Measurements from ENCODE around the gene PARD3B. TPM values are rescaled to one million over a fixed set of nuclear protein-coding genes. Genes with fewer than 3 reads are reported as not detected.

PARD3B gene
- total RNA-seq, 1 experiment from 2014 or later, result 6.4 TPM

DNA sequence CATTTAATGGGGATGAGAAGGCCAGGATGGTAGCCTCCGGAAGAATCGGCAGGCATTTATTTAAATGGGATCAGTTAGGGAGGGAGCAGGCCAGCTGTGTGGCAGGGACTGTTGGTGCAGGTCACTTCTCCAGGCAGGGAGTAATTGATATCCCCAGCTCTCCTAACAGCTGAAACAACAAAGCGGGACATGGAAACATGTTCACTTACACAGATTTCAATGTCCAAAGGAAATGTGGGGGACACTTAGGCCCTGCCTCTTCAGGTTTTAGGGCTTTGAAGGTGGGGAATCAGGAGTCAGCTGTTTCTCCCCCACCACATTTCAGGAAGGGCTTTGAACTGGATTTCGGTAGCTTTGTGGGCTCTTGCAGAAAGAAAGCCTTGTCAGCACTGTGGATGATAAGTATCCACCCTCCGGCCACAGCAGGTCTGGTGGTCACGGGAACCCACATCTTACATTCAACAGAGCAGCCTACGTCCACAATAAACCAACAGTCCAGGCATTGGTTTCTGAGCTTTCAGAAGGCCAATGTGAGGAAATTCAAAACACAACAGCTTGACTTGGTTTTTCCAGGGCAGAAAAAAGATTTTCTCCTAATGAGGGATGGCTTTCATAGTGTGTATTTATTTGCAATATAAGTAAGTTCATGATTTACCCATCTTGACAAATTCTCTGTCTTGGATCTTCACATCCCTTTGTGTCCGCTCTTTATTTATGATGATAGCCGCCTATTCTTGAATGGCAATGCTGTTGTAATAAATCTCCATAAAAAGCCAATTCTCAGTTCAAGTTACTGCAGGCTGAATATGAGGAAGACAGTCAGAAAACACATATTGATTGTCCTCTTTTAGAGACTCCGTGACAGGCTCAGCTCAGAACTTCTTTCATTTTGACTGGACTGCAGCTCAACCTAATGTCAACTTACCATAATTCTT, 1040.4 kb downstream of the PARD3B start:
- H4K20me1 ChIP-seq (ENCODE audit: control insufficient read depth, insufficient read depth, insufficient read length), result no peaks in the 10 kb centered on the region

More for the DNA sequence above, 1040.4 kb downstream of the PARD3B start:
- Histone ChIP-seq H3K56ac (ENCODE audit: insufficient read length, low read depth, low read length) (no peak overlapping the region), H3K4me2 (ENCODE audit: insufficient read depth, insufficient read length, low read length) (no peak overlapping the region), H2BK5ac (ENCODE audit: insufficient read length, low read length) (no peak overlapping the region), H2BK20ac (ENCODE audit: low read depth, low read length, poor library complexity, severe bottlenecking) (no peak overlapping the region), H2BK120ac (ENCODE audit: low read depth, low read length, poor library complexity, severe bottlenecking) (no peak overlapping the region), H3K4me1 (ENCODE audit: insufficient read depth, low read length) (no peaks in the 10 kb centered on the region; the same call in 1 of the 2 replicates), H3K14ac (ENCODE audit: insufficient read depth, low read length) (no peak overlapping the region), H3K23me2 (ENCODE audit: insufficient read length, low read depth, low read length, poor library complexity, severe bottlenecking) (no peaks in the 10 kb centered on the region), H3K79me2 (ENCODE audit: insufficient read depth, low read length) (no peaks in the 10 kb centered on the region), H4K91ac (ENCODE audit: insufficient read length, low read depth, low read length) (no peak overlapping the region), H3K9ac (ENCODE audit: extremely low read depth, insufficient read length, low read length) (no peak overlapping the region), H2AK5ac (ENCODE audit: insufficient read length, low read length) (no peak overlapping the region), H4K5ac (ENCODE audit: insufficient read length, low read depth, low read length) (no peak overlapping the region), H2AFZ (ENCODE audit: low read length) (no peak overlapping the region), H3K27me3 (ENCODE audit: insufficient read depth, low read length) (no peaks in the 10 kb centered on the region), H3K79me1 (ENCODE audit: insufficient read depth, low read depth, low read length, poor library complexity, severe bottlenecking) (no peaks in the 10 kb centered on the region), H3K18ac (ENCODE audit: insufficient read length, low read depth, low read length) (no peak overlapping the region), H3K23ac (ENCODE audit: insufficient read length, low read depth, low read length) (no peak overlapping the region), H2BK12ac (ENCODE audit: insufficient read length, low read depth, low read length) (no peak overlapping the region), H2BK15ac (ENCODE audit: low read depth, low read length) (no peak overlapping the region), H4K8ac (replicated peaks; ENCODE audit: insufficient read length, low read depth, low read length) (no peak overlapping the region), H3T11ph (ENCODE audit: low read length) (no peak overlapping the region), H3K9me3 (ENCODE audit: control insufficient read depth, low read depth, low read length) (no peaks in the 10 kb centered on the region), H3K4ac (ENCODE audit: low read depth, low read length) (no peak overlapping the region), H3K27ac (ENCODE audit: insufficient read length, low read depth, low read length) (no peak overlapping the region)
- Mint-ChIP-seq H3K4me1 (0 out of 4 replicates have a peak, but pooled peaks cover 0 to 2% of the 10 kb centered on the region in 2 experiments), H3K4me3 (no peak overlapping the region), H3K27ac (peak overlapping the region in 1 of 3 experiments; percentile 54; a peak in 1 of 7 replicates), H3K36me3 (ENCODE audit: insufficient read depth in 1 of 3, low read depth in 3 of 3) (no peaks in the 10 kb centered on the region), H3K27me3 (ENCODE audit: low read depth) (no peaks in the 10 kb centered on the region), H3K9me3 (no peaks in the 10 kb centered on the region)
- WGBS (ENCODE audit: extremely low coverage, insufficient read length, low lambda C conversion rate), result no CpG with 5 or more reads among the region's 10 CpGs
- TF ChIP-seq, protein P1, sequence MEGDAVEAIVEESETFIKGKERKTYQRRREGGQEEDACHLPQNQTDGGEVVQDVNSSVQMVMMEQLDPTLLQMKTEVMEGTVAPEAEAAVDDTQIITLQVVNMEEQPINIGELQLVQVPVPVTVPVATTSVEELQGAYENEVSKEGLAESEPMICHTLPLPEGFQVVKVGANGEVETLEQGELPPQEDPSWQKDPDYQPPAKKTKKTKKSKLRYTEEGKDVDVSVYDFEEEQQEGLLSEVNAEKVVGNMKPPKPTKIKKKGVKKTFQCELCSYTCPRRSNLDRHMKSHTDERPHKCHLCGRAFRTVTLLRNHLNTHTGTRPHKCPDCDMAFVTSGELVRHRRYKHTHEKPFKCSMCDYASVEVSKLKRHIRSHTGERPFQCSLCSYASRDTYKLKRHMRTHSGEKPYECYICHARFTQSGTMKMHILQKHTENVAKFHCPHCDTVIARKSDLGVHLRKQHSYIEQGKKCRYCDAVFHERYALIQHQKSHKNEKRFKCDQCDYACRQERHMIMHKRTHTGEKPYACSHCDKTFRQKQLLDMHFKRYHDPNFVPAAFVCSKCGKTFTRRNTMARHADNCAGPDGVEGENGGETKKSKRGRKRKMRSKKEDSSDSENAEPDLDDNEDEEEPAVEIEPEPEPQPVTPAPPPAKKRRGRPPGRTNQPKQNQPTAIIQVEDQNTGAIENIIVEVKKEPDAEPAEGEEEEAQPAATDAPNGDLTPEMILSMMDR (conservative IDR thresholded peaks at IDR 0.05), result no peak
- no peak for DNase-seq

Data from H9 (cell line).